ENCODE measurements around the gene ANKRD65. TPM values are rescaled to one million over a fixed set of nuclear protein-coding genes. Genes with fewer than 3 reads are reported as not detected.

Gene ANKRD65
- total and polyA plus RNA-seq, 7 donors: 0.77 to 5.4 (median 2.4) TPM

- Histone ChIP-seq H3K4me3 (no peak overlapping the region), H3K27ac (peak overlapping the region; percentile 61), H3K27me3 (ENCODE audit: insufficient read depth in 3 of 3, low read length in 2 of 3) (no peaks in the 10 kb centered on the region), H3K9me3 (no peaks in the 10 kb centered on the region), H3K4me1 (peaks cover 41% of the 10 kb centered on the region), H3K36me3 (ENCODE audit: insufficient read depth in 1 of 2, low read depth in 1 of 2) (peaks cover 10 to 67% of the 10 kb centered on the region in 2 donors)
- DNase-seq (peak; percentile 34 to 77), ATAC-seq (peak in 1 of 4 donors; percentile 3)
- intact Hi-C loops (cut with DNase I): loop anchor here in 1 of 2 donors (10.0 kb wide), 1 partner anchor 103 kb away; no protein-coding TSS in a partner anchor
- peak; percentile 36 for TF ChIP-seq CTCF (IDR thresholded peaks at IDR 0.05)
- 38 to 58% (median 44%) methylated on average over 20 of the region's 20 CpGs for WGBS, 3 donors
Observed at GRCh38 chr1:1402072-1402900, 18.8 kb downstream of the ANKRD65 start.

- DNase-seq: no peak
- Histone ChIP-seq H3K4me3 (no peak overlapping the region), H3K27me3 (ENCODE audit: insufficient read depth in 3 of 3, low read length in 2 of 3) (no peaks in the 10 kb centered on the region), H3K36me3 (ENCODE audit: insufficient read depth in 1 of 2, low read depth in 1 of 2) (peaks cover 10 to 73% of the 10 kb centered on the region in 2 donors), H3K27ac (peak overlapping the region; percentile 61), H3K4me1 (peaks cover 47% of the 10 kb centered on the region), H3K9me3 (no peaks in the 10 kb centered on the region)
- intact Hi-C loops (cut with DNase I): loop anchor here in 1 of 2 donors (10.0 kb wide), 1 partner anchor 103 kb away; no protein-coding TSS in a partner anchor
- no peak for ATAC-seq
- no peak for TF ChIP-seq CTCF (IDR thresholded peaks at IDR 0.05)
- WGBS, 3 donors: 76 to 85% (median 81%) methylated on average over 7 of the region's 7 CpGs
Observed at GRCh38 chr1:1401457-1402010, 19.5 kb downstream of the ANKRD65 start.

GRCh38 chr1:1400576-1401456, 20.3 kb downstream of the ANKRD65 start:
- no peak for DNase-seq
- peaks cover 41% of the 10 kb centered on the region for H3K4me1 ChIP-seq
- 63 to 73% (median 66%) methylated on average over 22 of the region's 22 CpGs for WGBS, 3 donors

More at GRCh38 chr1:1400576-1401456, 20.3 kb downstream of the ANKRD65 start:
- H3K27ac ChIP-seq: peak overlapping the region; percentile 95
- H3K9me3 ChIP-seq: no peaks in the 10 kb centered on the region
- H3K4me3 ChIP-seq: peak overlapping the region; percentile 97
- no peak for TF ChIP-seq CTCF (IDR thresholded peaks at IDR 0.05)
- H3K36me3 ChIP-seq (ENCODE audit: insufficient read depth in 1 of 2, low read depth in 1 of 2): peaks cover 10 to 76% of the 10 kb centered on the region in 2 donors
- no peak for ATAC-seq
- H3K27me3 ChIP-seq (ENCODE audit: insufficient read depth in 3 of 3, low read length in 2 of 3): no peaks in the 10 kb centered on the region
- intact Hi-C loops (cut with DNase I): loop anchor here in 1 of 2 donors (10.0 kb wide), 1 partner anchor 104 kb away; no protein-coding TSS in a partner anchor

Measured in psoas muscle (tissue), 8 donors.